K562 (cell line): ENCODE measurements around the gene TTC9B. TPM values are rescaled to one million over a fixed set of nuclear protein-coding genes. Genes with fewer than 3 reads are reported as not detected.

Source experiments
- ATAC-seq: fragments of 200-7000 bp; cut with Tn5 transposase; 3 replicates; pipeline ENCODE4 v1.9.1; 2020; ENCODE audit warnings: moderate library complexity
- BruUV-seq: library from RNA; stranded (reverse); fragments of 400-500 nt; replicated peaks from 2 replicates; lab custom pipeline; 2021; lab: Mats Ljungman, UMichigan
- CTCF ChIA-PET: fragments of 300-600 bp; formaldehyde crosslinking; extraction: SDS; loops from one replicate; lab custom pipeline; 2021; ENCODE audit warnings: low intra/inter-chr PET ratio; lab: Yijun Ruan, JAX
- POLR2A ChIA-PET: fragments of 300-600, 350-650 bp; sonication (Branson Sonifier 250); formaldehyde crosslinking; extraction: SDS; loops from one replicate; lab custom pipeline; 2021; ENCODE audit warnings: antibody characterized with exemption, inconsistent platforms; lab: Yijun Ruan, JAX
- DNase-seq, 4 experiments: peaks; one replicate each; pipeline versions ENCODE4 v3.0.0 to v3.0.0-alpha.2; 2011 to 2018; ENCODE audit warnings: low spot score in 3 of 4, mixed read lengths in 3 of 4; ENCODE audit errors: extremely low read depth in 1 of 4
- FAIRE-seq: peaks from 2 replicates; lab custom pipeline; 2011; peaks lifted over from hg19 to GRCh38; lab: Jason Lieb, UNC
- H2AFZ ChIP-seq: 2 replicates; pipeline ENCODE4 v1.6.0; 2011; ENCODE audit warnings: low read depth, low read length, control low read depth, inconsistent platforms
- H3K27ac ChIP-seq: fragments of 200-600 bp; 3 replicates; pipeline ENCODE4 v1.8.0; 2011; ENCODE audit warnings: low read depth, mild to moderate bottlenecking, control low read depth, inconsistent platforms, low read length, moderate library complexity, mixed read lengths; ENCODE audit errors: extremely low read depth
- H3K27me3 ChIP-seq, 2 experiments: fragments of 300-600 bp in 1 of 2; 2 replicates in 1 of 2; 3 replicates in 1 of 2; pipeline versions ENCODE4 v1.6.0 to v1.8.0; 2011; ENCODE audit warnings: inconsistent platforms in 2 of 2, low read length in 2 of 2, mild to moderate bottlenecking in 1 of 2, mixed read lengths in 1 of 2, moderate library complexity in 1 of 2; ENCODE audit not compliant: control insufficient read depth in 2 of 2, insufficient read depth in 2 of 2
- H3K36me3 ChIP-seq: fragments of 300-600 bp; 3 replicates; pipeline ENCODE4 v1.8.0; 2011; ENCODE audit warnings: mild to moderate bottlenecking, low read length, inconsistent platforms; ENCODE audit not compliant: control insufficient read depth, insufficient read depth
- H3K4me1 ChIP-seq, 2 experiments: fragments of 200-600 bp in 1 of 2; replicated peaks in 1 of 2; 2 replicates in 1 of 2; 3 replicates in 1 of 2; pipeline versions ENCODE4 v1.5.1 to v1.8.0; 2011; ENCODE audit warnings: inconsistent platforms in 2 of 2, low read length in 2 of 2, mild to moderate bottlenecking in 1 of 2, mixed read lengths in 1 of 2, moderate library complexity in 1 of 2; ENCODE audit not compliant: control insufficient read depth in 2 of 2, insufficient read depth in 2 of 2
- H3K4me2 ChIP-seq: 2 replicates; pipeline ENCODE4 v1.6.1; 2011; ENCODE audit warnings: low read length, control low read depth, inconsistent platforms, mixed read lengths; ENCODE audit not compliant: insufficient read depth
- H3K4me3 ChIP-seq: fragments of 200-600 bp; sonication (generic), shearing (Covaris generic); 2 replicates; pipeline ENCODE4 v1.5.1; 2016; ENCODE audit warnings: control low read depth, inconsistent platforms
- H3K79me2 ChIP-seq: fragments of 200-600 bp; 3 replicates; pipeline ENCODE4 v1.8.0; 2011; ENCODE audit warnings: low read length, inconsistent platforms; ENCODE audit not compliant: control insufficient read depth, insufficient read depth
- H3K9ac ChIP-seq, 2 experiments: 2 replicates each; pipeline versions ENCODE4 v1.6.0 to v1.6.1; 2011; ENCODE audit warnings: low read depth in 2 of 2, low read length in 2 of 2, control low read depth in 1 of 2, inconsistent platforms in 1 of 2, mild to moderate bottlenecking in 1 of 2, mixed read lengths in 1 of 2; ENCODE audit not compliant: insufficient read depth in 1 of 2
- H3K9me1 ChIP-seq: one replicate; pipeline ENCODE4 v1.6.0; 2011; ENCODE audit warnings: inconsistent platforms, mild to moderate bottlenecking, low read length, moderate library complexity; ENCODE audit not compliant: control insufficient read depth, insufficient read depth
- H3K9me3 ChIP-seq: replicated peaks from 2 replicates; pipeline ENCODE4 v1.5.1; 2011; ENCODE audit warnings: low read depth, low read length, inconsistent platforms; ENCODE audit not compliant: control insufficient read depth, insufficient read depth
- H4K20me1 ChIP-seq: replicated peaks from 2 replicates; pipeline ENCODE4 v1.6.1; 2011; ENCODE audit warnings: low read length, inconsistent platforms, mixed read lengths; ENCODE audit not compliant: control insufficient read depth, insufficient read depth
- ARID3A ChIP-seq: IDR thresholded peaks from 2 replicates; pipeline ENCODE4 v1.6.1; 2012; ENCODE audit warnings: low read depth, low read length, improper control_type of control experiment, borderline replicate concordance
- BCOR ChIP-seq: fragments of 450-650 bp; IDR thresholded peaks from 2 replicates; pipeline ENCODE4 v1.6.1; 2016
- ZBTB40 ChIP-seq, 2 experiments: fragments of 450-650 bp in 1 of 2; sonication (generic) in 1 of 2; formaldehyde crosslinking in 1 of 2; IDR thresholded peaks; 2 replicates each; pipeline versions ENCODE4 v1.7.1 to v1.9.0; 2016 to 2022; ENCODE audit warnings: inconsistent platforms in 1 of 2, mild to moderate bottlenecking in 1 of 2, missing genetic modification reagents in 1 of 2
- ZZZ3 ChIP-seq: fragments of 450-650 bp; IDR thresholded peaks from 2 replicates; pipeline ENCODE4 v1.6.1; 2016; ENCODE audit warnings: antibody characterized with exemption, mild to moderate bottlenecking, moderate library complexity
- WGBS: fragments of 100-300 bp; shearing (Covaris generic); methylation state at CpG from one replicate; pipeline ENCODE4 v1.1.6; 2016; ENCODE audit warnings: low coverage, mixed read lengths; ENCODE audit not compliant: insufficient coverage; ENCODE audit errors: missing lambda C conversion rate; 5-methylcytosine and 5-hydroxymethylcytosine counted together
- in situ Hi-C: fragments of 300-500 bp; cut with MboI; formaldehyde crosslinking; loops from 4 replicates; pipeline ENCODE4 v1.15.0; 2018; ENCODE audit warnings: inconsistent platforms, mixed read lengths
- intact Hi-C: fragments of 100-400 bp; cut with micrococcal nuclease; formaldehyde crosslinking; loops from 2 replicates; pipeline ENCODE4 v1.14.2; 2022
- polyA plus RNA-seq, 8 experiments: library from polyadenylated mRNA; depleted of rRNA in 4 of 8; stranded (reverse) in 5 of 8; unstranded in 3 of 8; fragments of >200 nt; fragmentation: Nextera tagmentation in 2 of 8; fragmentation: Illumina TruSeq in 1 of 8; extraction: Ambion mirVana in 2 of 8; extraction: Trizol in 1 of 8; gene quantifications; 2 replicates each; pipeline versions ENCODE4 v1.2.1 to v1.2.3, GENCODE V29; 2011 to 2014; ENCODE audit warnings: inconsistent platforms in 1 of 8, missing spikeins in 1 of 8
- total RNA-seq, 7 experiments: library from RNA; depleted of rRNA in 6 of 7; stranded (reverse); fragments of >200 nt in 6 of 7; fragmentation: Illumina TruSeq in 2 of 7; extraction: Trizol in 2 of 7; gene quantifications; 2 replicates each; pipeline versions ENCODE4 v1.2.1 to v1.2.3, GENCODE V29; 2011 to 2021; ENCODE audit warnings: low replicate concordance in 1 of 7

TTC9B gene
- total and polyA plus RNA-seq, 9 of the 15 experiments (the other 6 are each of a cell fraction or from before 2014, with no cell fraction given) = 0.06 to 0.14 TPM; not detected in 7

- Histone ChIP-seq H3K79me2 (no peaks in the 10 kb centered on the region), H3K4me1 (peaks cover 16 to 44% of the 10 kb centered on the region in 2 experiments), H3K27me3 (no peaks in the 10 kb centered on the region)
- ATAC-seq (no peak), FAIRE-seq (no peak)
- TF ChIP-seq ZZZ3 (no peak), ARID3A (no peak), ZBTB40 (IDR thresholded peaks at IDR 0.05) (no peak), ZBTB40 (CRISPR knock-in tag; IDR thresholded peaks at IDR 0.05) (no peak), BCOR (no peak)
- TF ChIP-seq, all 486 proteins: peak for 0
- H3K9me1 ChIP-seq = no peaks in the 10 kb centered on the region
- DNase-seq = no peak
- POLR2A ChIA-PET = interaction anchor here (1.4 kb wide), 1 partner anchor 10 kb away, joined by 5 read pairs; no protein-coding TSS in a partner anchor
- WGBS = 89% methylated on average over 6 of the region's 6 CpGs
- no peak overlapping the region for H3K27ac ChIP-seq
- no peaks in the 10 kb centered on the region for H3K9me3 ChIP-seq
- H3K4me2 ChIP-seq = no peak overlapping the region
- in situ Hi-C loops = no loop called here
- CTCF ChIA-PET = no interaction called here
- no peak overlapping the region for H3K9ac ChIP-seq
- no peak overlapping the region for H2AFZ ChIP-seq
- H3K36me3 ChIP-seq = peaks cover 78% of the 10 kb centered on the region; the same call in 2 of the 3 replicates
- no peak overlapping the region for H3K4me3 ChIP-seq
- intact Hi-C loops = no loop called here
- BruUV-seq = no TSS peak
- H4K20me1 ChIP-seq = no peaks in the 10 kb centered on the region
Observed at GRCh38 chr19:40236366-40236765, 18.2 kb upstream of the TTC9B start.
